NK-92 (cell line): Measurements from ENCODE around the gene M6PR.
"Not testable (repeated sequence)": the region's sequence is repeated elsewhere in the genome, so short reads cannot be mapped to it uniquely, and the experiment has no call there.

Experiments
- DNase-seq: peaks from one replicate; lab custom pipeline; 2025; ENCODE audit not compliant: unreplicated experiment; lab: John Stamatoyannopoulos, UW

M6PR gene

DNA sequence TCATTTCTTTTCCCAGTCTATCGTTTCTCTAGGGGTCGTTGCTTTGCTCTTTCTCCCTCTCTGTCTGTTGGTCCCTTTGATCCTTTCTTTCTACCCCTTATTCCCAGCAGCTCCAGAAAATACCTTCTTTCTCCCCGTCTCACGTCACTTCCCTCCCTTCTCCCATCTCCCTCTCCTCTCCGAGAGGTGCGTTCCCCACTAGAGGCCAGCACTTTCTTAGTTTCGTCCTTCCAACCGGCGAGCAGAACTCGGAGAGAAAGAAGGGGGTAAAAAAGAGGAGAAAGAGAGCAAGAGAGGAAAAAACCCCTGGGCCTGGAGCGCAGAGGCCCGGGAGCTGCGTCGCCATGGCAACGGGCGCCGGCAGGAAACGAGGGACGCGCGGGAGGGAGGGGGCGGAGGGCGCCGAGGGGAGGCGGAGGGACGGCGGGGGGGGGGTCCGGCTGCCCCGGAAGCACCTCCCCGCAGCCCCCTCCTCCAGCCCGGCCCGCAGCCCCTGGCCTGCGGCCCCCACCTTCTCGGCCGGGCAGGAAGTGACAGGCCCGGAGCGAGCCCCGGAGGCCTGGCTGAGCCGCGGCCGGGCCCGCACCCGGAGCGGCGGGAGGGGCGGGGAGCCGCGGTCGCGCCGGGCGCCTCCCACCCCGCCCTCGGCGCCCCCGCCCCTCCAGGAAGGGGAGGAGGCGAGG is 35.3 kb downstream of the M6PR start, which contains the start of gene PHC1:
Gene PHC1, plus strand, starts transcription at position 477 of the 683 bp plus-strand sequence. CDS start 3,169 bp downstream, outside the sequence.
- not testable (repeated sequence) for DNase-seq

DNA sequence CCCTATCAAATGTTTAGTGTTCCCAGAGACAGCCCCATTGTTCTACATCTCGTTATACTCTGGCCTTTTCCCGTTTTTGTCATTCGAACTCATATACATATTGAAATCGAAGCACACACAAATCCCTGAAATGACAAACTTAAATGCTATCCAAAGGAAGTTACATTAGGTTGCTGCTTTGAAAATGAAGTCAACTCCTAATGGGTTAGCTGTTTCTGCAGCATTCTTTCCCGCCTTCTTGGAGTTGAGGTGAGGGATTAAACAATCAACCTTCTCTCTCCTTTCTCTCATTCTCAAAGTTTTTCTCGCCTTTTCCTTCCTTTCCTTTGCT is 35.8 kb downstream of the M6PR start:
- no peak for DNase-seq

DNA sequence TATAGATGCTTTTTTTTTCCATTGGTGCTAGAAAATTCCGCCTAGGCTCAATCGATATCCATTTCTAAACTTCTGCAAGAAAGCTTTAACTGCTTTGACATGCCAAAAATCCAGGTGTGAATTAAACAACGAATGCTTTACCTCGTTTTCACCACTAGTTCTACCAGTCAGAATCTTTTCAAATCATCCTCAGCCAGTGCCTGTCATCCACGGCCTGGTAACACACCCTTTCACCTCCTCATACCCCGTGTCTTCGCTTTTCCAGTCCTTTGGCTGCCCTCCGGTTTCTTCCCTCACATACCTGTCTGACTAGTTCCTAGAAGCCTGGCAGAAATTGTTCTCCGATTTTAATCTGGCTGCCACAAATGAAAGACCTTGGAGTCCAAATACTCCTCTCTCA is 36.5 kb downstream of the M6PR start:
- no peak for DNase-seq

DNA sequence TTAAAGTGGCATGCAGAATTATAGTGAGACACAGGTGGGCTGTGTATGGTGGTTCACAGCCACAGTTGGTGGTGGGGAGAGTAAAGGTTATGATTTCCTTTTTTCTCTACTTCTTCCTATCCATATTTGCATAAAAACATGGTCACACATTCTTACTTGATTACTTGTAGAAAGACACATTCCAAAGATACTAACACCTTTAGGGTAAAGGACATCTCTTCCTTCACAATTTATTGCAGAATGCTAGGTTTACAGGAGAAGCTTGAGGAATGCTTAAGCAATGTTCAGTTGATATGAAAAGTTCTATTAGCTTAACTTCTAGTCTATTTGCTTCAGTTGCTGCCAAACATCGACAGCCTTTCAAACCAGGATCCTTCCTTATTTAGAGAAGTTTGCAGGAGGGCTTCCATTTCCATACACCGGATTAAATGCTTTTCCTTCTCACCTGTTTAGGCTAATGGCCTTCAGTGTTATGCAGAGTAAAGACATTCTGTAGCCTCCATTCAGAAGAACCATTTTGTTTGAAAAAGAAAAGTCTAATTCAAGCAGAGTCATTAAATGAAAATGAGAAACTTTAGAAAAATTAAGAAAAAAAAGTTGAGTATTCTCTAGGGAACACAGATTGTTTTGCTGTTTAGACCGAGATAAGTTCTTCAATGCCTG is 37.7 kb downstream of the M6PR start:
- no peak for DNase-seq

DNA sequence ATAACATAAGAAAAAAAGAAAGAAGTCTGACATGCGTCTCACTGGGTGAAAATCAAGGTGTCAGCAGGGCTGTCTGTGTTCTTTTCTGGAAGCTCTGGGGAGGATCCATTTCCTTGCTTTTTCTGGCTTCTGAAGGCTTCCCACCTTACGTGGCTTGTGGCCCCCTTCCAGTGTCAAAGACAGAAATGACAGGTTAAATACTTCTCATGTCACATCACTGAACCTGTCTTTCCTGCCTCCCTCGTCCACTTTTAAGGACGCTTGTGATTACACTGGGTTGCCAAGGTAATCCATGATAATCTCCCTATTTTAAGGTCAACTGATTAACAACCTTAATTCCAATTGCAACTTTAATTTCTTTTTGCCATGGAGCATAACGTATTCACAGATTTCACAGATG is 39.7 kb downstream of the M6PR start:
- no peak for DNase-seq

DNA sequence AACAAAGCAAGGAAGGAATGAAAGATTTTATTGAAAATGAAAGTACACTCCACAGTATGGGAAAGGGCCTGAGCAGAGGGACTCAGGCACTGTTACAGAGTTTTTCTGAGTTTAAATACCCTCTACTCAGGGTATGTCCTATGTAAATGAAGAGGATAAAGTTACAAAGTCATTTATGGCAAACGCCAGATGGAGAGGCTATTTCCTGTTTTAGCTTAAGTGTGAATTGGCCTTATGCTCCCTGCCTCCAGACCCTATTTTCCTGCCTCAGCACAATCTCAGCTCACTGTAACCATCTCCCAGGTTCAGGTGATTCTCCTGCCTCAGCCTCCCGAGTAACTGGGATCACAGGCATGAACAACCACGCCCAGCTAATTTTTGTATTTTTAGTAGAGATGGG is 41.9 kb downstream of the M6PR start:
- no peak for DNase-seq

DNA sequence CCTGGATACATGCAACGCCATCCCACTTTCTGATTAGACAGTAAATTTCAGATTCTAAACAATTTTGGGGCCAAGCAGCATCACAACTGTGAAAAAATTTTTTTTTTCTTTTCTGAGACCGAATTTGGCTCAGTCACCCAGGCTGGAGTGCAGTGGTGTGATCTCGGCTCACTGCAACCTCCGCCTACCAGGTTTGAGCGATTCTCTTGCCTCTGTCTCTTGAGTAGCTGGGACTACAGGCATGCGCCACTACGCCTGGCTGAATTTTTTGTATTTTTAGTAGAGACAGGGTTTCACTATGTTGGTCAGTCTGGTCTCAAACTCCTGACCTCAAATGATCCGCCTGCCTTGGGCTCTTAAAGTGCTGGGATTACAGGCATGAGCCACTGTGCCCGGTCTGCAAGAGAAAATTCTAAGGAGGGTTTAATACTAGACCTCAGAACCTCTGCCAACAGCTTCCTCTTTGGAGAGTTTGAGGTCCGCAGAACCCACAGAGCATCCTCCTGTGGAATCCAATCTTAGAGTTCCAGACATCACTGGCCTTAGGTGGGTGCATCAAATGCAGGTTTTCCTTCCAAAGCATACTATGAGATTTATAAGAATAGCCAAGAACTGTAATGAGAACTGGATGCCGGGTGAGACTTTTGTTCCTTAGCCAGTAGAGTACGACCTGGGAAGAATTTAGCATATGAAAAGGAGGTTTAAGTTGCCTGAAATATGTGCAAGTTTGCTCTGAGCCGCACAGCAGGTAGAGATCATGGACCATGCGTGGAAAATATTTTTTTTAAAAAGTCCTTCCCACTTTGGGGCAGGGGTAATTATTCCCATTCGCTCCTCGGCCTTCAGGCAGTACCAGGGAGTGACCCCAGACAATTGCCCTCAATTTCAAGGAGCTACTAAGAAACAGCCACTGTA is 42.9 kb downstream of the M6PR start:
- no peak for DNase-seq

DNA sequence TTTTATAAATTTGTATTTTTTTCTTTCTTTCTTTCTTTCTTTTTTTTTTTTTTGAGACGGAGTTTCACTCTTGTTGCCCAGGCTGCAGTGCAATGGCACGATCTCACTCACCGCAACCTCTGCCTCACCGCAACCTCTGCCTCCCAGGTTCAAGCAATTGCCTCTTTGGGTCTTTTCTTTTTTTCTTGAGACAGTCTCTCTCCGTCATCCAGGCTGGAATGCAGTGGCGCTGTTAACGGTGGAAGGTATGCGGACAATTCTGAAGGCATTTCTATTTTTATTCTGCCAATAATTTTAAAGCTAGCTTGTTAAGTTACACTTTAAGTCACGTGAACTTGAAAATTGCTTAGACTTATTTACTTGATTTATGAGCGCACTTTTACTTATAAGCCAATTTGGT is 43.9 kb downstream of the M6PR start:
- DNase-seq = no peak

DNA sequence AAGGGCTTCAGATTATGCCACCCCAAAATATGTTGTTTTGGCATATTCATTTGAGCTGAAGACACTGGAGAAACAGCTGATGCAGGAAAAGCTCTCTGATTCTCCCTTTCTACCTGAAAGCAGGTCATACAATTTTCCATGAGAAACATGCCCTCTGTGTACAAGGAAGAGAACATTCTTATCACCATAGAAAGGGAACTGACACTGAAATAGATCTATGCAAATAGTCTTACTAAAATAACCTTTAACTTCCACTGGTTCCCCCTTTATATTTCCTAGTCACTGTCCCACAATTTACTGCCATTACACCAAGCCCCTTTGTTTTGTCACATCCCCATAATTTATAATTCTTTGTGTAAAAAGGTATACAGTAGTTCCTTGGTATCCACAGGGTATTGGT is 44.8 kb downstream of the M6PR start:
- no peak for DNase-seq

DNA sequence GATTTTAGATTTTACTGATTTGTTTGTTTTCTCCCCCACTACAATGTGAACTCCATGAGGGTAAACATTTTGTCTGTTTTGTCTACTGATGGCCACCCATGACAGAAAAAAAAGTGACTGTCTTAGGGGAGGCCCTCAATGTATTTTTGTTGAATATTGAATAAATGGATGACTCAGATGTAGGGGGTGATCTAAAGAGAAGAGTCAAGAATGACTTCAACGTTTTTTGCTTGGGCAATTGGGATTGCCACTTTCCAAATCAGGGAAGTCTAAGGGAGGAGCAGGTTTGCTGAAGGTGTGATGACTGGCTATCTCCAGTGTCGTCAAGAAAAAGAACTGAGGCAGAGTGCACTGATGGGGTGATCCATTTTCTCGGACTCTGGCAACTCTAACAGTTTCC is 45.8 kb downstream of the M6PR start:
- no peak for DNase-seq

DNA sequence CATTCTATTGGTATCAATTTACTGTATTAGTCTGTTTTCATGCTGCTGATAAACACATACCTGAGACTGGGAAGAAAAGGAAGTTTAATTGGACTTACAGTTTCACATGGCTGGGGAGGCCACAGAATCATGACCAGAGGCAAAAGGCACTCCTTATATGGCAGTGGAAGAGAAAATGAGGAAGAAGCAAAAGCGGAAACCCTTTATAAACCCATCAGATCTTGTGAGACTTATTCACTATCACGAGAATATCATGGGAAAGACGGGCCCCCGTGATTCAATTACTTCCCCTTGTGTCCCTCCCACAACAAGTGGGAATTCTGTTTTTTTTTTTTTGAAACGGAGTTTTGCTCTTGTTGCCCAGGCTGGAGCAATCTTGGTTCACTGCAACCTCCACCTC is 46.7 kb downstream of the M6PR start:
- not testable (repeated sequence) for DNase-seq

DNA sequence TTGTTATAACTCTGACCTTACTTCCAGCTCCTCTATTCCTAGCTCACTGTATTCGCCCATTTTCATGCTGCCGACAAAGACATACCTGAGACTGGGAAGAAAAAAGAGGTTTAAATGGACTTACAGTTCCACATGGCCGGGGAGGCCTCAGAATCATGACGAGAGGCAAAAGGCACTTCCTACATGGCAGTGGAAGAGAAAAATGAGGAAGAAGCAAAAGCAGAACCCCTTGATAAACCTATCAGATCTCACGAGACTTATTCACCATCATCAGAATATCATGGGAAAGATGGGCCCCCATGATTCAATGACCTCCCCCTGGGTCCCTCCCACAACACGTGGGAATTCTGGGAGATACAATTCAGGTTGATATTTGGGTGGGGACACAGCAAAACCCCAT is 49.6 kb downstream of the M6PR start:
- no peak for DNase-seq

DNA sequence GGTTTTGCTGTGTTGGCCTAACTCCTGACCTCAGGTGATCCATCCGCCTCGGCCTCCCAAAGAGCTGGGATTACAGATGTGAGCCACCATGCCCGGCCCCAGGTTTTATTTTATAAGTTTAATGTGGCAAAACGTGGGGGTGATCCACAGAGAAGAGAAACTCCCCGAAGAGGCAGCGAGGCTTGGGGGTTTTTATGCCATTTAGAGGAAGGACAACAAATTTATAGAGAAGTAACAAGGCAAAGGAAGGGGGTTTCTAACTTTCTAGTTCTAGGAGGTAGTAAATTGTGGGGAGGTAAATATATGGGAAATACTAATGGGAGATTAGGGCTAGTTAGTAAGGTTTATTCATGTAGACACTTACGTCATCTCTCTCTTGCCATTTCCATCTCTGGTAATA is 52.4 kb downstream of the M6PR start:
- no peak for DNase-seq

DNA sequence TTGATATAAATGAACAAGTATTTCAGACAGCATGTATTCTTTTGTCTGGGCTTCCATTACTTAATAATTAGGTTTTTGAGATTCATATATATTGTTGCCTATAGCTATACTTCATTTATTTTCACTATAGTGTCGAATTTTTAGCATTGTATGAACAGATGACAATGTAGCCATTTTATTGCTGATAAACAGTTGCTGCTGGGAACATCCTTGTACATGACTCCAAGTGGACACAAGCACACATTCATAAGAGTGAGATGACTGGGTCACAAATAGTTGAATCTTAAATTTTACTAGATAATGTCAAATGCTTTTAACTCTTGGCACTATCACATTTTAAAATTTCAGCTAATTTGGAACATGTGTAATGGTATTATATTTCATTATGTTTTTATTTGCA is 54.5 kb downstream of the M6PR start:
- DNase-seq = no peak

DNA sequence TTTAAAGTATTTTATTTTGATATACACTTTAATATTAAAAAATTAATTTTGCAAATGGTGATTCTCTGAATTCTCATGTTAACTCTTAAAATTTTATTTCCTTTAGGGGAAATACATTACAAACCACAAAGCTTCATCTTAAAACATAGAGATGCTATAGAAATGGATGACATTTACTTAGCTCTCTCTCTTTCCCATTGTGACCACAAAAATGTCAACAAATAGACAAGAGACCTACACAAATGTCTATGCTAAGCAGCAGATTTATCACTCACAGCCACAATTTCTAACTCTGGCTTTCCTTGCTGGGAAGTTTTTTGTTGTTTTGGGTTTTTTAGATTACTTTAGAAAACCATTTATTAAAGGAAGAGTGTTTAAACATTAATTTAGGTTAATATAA is 55.1 kb downstream of the M6PR start:
- no peak for DNase-seq

DNA sequence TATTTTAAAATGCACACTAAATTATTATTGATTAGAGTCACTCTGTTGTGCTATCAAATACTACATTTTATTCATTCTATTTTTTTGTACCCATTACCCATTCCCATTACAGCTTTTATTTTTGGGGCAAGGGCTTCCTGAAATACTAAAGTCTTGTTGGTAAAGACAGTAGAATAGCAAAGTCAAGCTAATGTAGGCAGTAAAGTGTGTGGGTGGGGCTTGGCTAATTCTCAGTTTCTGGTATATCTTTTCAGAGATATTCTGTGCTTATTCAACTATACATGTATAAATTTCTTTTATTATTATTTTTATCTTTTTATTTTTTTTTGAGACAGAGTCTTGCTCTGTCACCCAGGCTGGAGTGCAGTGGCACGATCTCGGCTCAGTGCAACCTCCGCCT is 57.5 kb downstream of the M6PR start:
- DNase-seq = no peak
